Ramos (cell line): Measurements from ENCODE around the gene SMIM38.
"Not testable (repeated sequence)": the region's sequence is repeated elsewhere in the genome, so short reads cannot be mapped to it uniquely, and the experiment has no call there.

ENCODE experiments used
- in situ Hi-C: fragments of 300-500 bp; cut with MboI; formaldehyde crosslinking; loops from one replicate; pipeline ENCODE4 v1.14.3; 2022; ENCODE audit warnings: low sequenced_read_pairs; ENCODE audit not compliant: unreplicated experiment

SMIM38 gene

GRCh38 chr11:69121621-69122325 lies 34.0 kb upstream of the SMIM38 start:
- in situ Hi-C loops = no loop called here

GRCh38 chr11:69122326-69122629 lies 33.5 kb upstream of the SMIM38 start:
- in situ Hi-C loops = no loop called here

- in situ Hi-C loops = no loop called here
These were observed 32.9 kb upstream of the SMIM38 start for GRCh38 chr11:69122630-69123431.

- in situ Hi-C loops = no loop called here
These were observed 31.9 kb upstream of the SMIM38 start for GRCh38 chr11:69123593-69124545.

GRCh38 chr11:69125861-69126260 lies 29.9 kb upstream of the SMIM38 start:
- in situ Hi-C loops = no loop called here

- in situ Hi-C loops = no loop called here
These were observed 29.4 kb upstream of the SMIM38 start for GRCh38 chr11:69126286-69126685.

GRCh38 chr11:69127081-69127850 lies 28.5 kb upstream of the SMIM38 start:
- in situ Hi-C loops = no loop called here

GRCh38 chr11:69127884-69128283 lies 27.9 kb upstream of the SMIM38 start:
- in situ Hi-C loops = no loop called here

- in situ Hi-C loops = no loop called here
These were observed 26.7 kb upstream of the SMIM38 start for GRCh38 chr11:69129053-69129452.

- in situ Hi-C loops = no loop called here
These were observed 26.1 kb upstream of the SMIM38 start for GRCh38 chr11:69129647-69130046.

GRCh38 chr11:69130654-69131053 lies 25.1 kb upstream of the SMIM38 start:
- in situ Hi-C loops = no loop called here

- in situ Hi-C loops = no loop called here
These were observed 24.6 kb upstream of the SMIM38 start for GRCh38 chr11:69131121-69131566.

GRCh38 chr11:69131644-69132300 lies 24.0 kb upstream of the SMIM38 start:
- in situ Hi-C loops = no loop called here

- in situ Hi-C loops = no loop called here
These were observed 23.4 kb upstream of the SMIM38 start for GRCh38 chr11:69132301-69132670.

GRCh38 chr11:69133251-69133650 lies 22.5 kb upstream of the SMIM38 start:
- in situ Hi-C loops = no loop called here

- in situ Hi-C loops = not testable (repeated sequence)
These were observed 21.6 kb upstream of the SMIM38 start for GRCh38 chr11:69134182-69134581.

GRCh38 chr11:69134957-69135356 lies 20.8 kb upstream of the SMIM38 start:
- in situ Hi-C loops = no loop called here

GRCh38 chr11:69135420-69136363 lies 20.0 kb upstream of the SMIM38 start:
- in situ Hi-C loops = no loop called here
